C4-2B (cell line): ENCODE data around the gene BLVRA.
"Not testable (repeated sequence)": the region's sequence is repeated elsewhere in the genome, so short reads cannot be mapped to it uniquely, and the experiment has no call there.

Experiments
- CTCF ChIP-seq: fragments of 450-650 bp; conservative IDR thresholded peaks from 2 replicates; pipeline ENCODE4 v1.5.1; 2017; ENCODE audit warnings: mild to moderate bottlenecking
- ZFX ChIP-seq: fragments of 450-650 bp; IDR thresholded peaks from 2 replicates; pipeline ENCODE4 v1.6.1; 2017

GRCh38 chr7:43824513-43824912 lies 66.0 kb downstream of the BLVRA start:
- not testable (repeated sequence) for TF ChIP-seq CTCF, ZFX
